Choroid plexus epithelial cell (primary cell): ENCODE results near the gene TMEM218.
A peak's percentile ranks its signal among the peaks of the same experiment; 100 is the strongest.

ENCODE experiments used
- DNase-seq: peaks from one replicate; pipeline ENCODE4 v3.0.0-alpha.2; 2010; ENCODE audit warnings: low read depth
- H3K4me3 ChIP-seq: 2 replicates; pipeline ENCODE4 v1.5.1; 2011; ENCODE audit warnings: low read depth, mild to moderate bottlenecking, control low read depth, low read length, moderate library complexity
- CTCF ChIP-seq: conservative IDR thresholded peaks from 2 replicates; pipeline ENCODE4 v1.5.1; 2011; ENCODE audit warnings: low read depth, mild to moderate bottlenecking, control low read depth, inconsistent platforms, low read length, moderate library complexity

TMEM218 gene

GRCh38 chr11:125081098-125081798 lies 30.2 kb downstream of the TMEM218 start:
- no peak for TF ChIP-seq CTCF
- no peak overlapping the region for H3K4me3 ChIP-seq
- no peak for DNase-seq

GRCh38 chr11:125080531-125080911 lies 30.9 kb downstream of the TMEM218 start:
- DNase-seq = no peak
- TF ChIP-seq CTCF = no peak

GRCh38 chr11:125079878-125080530 lies 31.4 kb downstream of the TMEM218 start:
- no peak for TF ChIP-seq CTCF
- H3K4me3 ChIP-seq = no peak overlapping the region
- DNase-seq = no peak

More at GRCh38 chr11:125080531-125080911, 30.9 kb downstream of the TMEM218 start:
- H3K4me3 ChIP-seq = no peak overlapping the region

GRCh38 chr11:125079151-125079877 lies 32.1 kb downstream of the TMEM218 start:
- no peak for TF ChIP-seq CTCF
- peak; percentile 89 for DNase-seq
- no peak overlapping the region for H3K4me3 ChIP-seq

GRCh38 chr11:125078516-125079140 lies 32.8 kb downstream of the TMEM218 start:
- no peak for TF ChIP-seq CTCF
- no peak for DNase-seq
- H3K4me3 ChIP-seq = no peak overlapping the region

GRCh38 chr11:125078016-125078415 lies 33.4 kb downstream of the TMEM218 start:
- DNase-seq = no peak
- H3K4me3 ChIP-seq = no peak overlapping the region
- no peak for TF ChIP-seq CTCF
